IMR-90 (cell line): ENCODE results near the gene MCCD1. TPM values are rescaled to one million over a fixed set of nuclear protein-coding genes. Genes with fewer than 3 reads are reported as not detected.

Experiments
- ATAC-seq: fragments of 200-7000 bp; cut with Tn5 transposase; 2 replicates; pipeline ENCODE4 v1.9.1; 2020; ENCODE audit warnings: low read depth, mild to moderate bottlenecking, moderate library complexity
- BruUV-seq: library from RNA; stranded (reverse); fragments of 400-500 nt; replicated peaks from 2 replicates; lab custom pipeline; 2021; lab: Mats Ljungman, UMichigan
- CTCF ChIA-PET: fragments of 300-600 bp; formaldehyde crosslinking; extraction: SDS; loops from one replicate; lab custom pipeline; 2021; ENCODE audit warnings: antibody characterized with exemption; lab: Yijun Ruan, JAX
- POLR2A ChIA-PET: fragments of 300-600 bp; sonication (Branson Sonifier 250); formaldehyde crosslinking; loops from one replicate; lab custom pipeline; 2022; ENCODE audit warnings: antibody characterized with exemption; ENCODE audit not compliant: unreplicated experiment; lab: Charles Lee
- DNase-seq: peaks from one replicate; pipeline ENCODE4 v3.0.0; 2013
- H2AFZ ChIP-seq: replicated peaks from 2 replicates; pipeline ENCODE3; 2013; ENCODE audit warnings: low read length, mild to moderate bottlenecking; ENCODE audit not compliant: poor library complexity
- H2AK5ac ChIP-seq: 2 replicates; pipeline ENCODE4 v1.6.1; 2013; ENCODE audit warnings: low read depth, low read length, inconsistent platforms
- H2AK9ac ChIP-seq: replicated peaks from 2 replicates; pipeline ENCODE3; 2013; ENCODE audit warnings: mild to moderate bottlenecking, low read depth, low read length, moderate library complexity; ENCODE audit not compliant: poor library complexity
- H2BK120ac ChIP-seq: 2 replicates; pipeline ENCODE4 v1.6.1; 2013; ENCODE audit warnings: low read depth, low read length, inconsistent platforms
- H2BK15ac ChIP-seq: 3 replicates; pipeline ENCODE4 v1.6.1; 2013; ENCODE audit warnings: low read depth, low read length, inconsistent platforms
- H2BK20ac ChIP-seq: 2 replicates; pipeline ENCODE4 v1.6.1; 2013; ENCODE audit warnings: low read depth, mild to moderate bottlenecking, inconsistent platforms, low read length, moderate library complexity
- H2BK5ac ChIP-seq: 2 replicates; pipeline ENCODE4 v1.6.1; 2013; ENCODE audit warnings: mild to moderate bottlenecking, low read depth, low read length, inconsistent platforms; ENCODE audit not compliant: poor library complexity, severe bottlenecking
- H3K14ac ChIP-seq: replicated peaks from 2 replicates; pipeline ENCODE4 v1.6.1; 2013; ENCODE audit warnings: low read depth, low read length, inconsistent platforms
- H3K18ac ChIP-seq: 2 replicates; pipeline ENCODE4 v1.6.1; 2013; ENCODE audit warnings: low read depth, low read length, control low read depth
- H3K23ac ChIP-seq: 2 replicates; pipeline ENCODE4 v1.6.1; 2013; ENCODE audit warnings: low read depth, low read length, inconsistent platforms
- H3K27ac ChIP-seq: 2 replicates; pipeline ENCODE4 v1.5.1; 2013; ENCODE audit warnings: mild to moderate bottlenecking, control low read depth, low read length; ENCODE audit not compliant: insufficient read depth
- H3K27me3 ChIP-seq: 2 replicates; pipeline ENCODE4 v1.6.1; 2013; ENCODE audit warnings: low read length; ENCODE audit not compliant: control insufficient read depth, insufficient read depth
- H3K36me3 ChIP-seq: 2 replicates; pipeline ENCODE4 v1.6.1; 2013; ENCODE audit warnings: low read length, mixed read lengths; ENCODE audit not compliant: control insufficient read depth, insufficient read depth
- H3K4ac ChIP-seq: 2 replicates; pipeline ENCODE4 v1.6.1; 2013; ENCODE audit warnings: low read depth, low read length, inconsistent platforms
- H3K4me1 ChIP-seq: 2 replicates; pipeline ENCODE4 v1.6.1; 2013; ENCODE audit warnings: low read length, mixed read lengths; ENCODE audit not compliant: control insufficient read depth, insufficient read depth
- H3K4me2 ChIP-seq: 2 replicates; pipeline ENCODE4 v1.6.1; 2013; ENCODE audit warnings: low read depth, mild to moderate bottlenecking, control low read depth, low read length, moderate library complexity
- H3K4me3 ChIP-seq: 2 replicates; pipeline ENCODE4 v1.5.1; 2013; ENCODE audit warnings: low read depth, mild to moderate bottlenecking, control low read depth, low read length, moderate library complexity; ENCODE audit not compliant: insufficient read depth
- H3K56ac ChIP-seq: 2 replicates; pipeline ENCODE4 v1.6.1; 2013; ENCODE audit warnings: low read length, inconsistent platforms; ENCODE audit not compliant: insufficient read depth; ENCODE audit errors: extremely low read depth
- H3K79me1 ChIP-seq, 2 experiments: 2 replicates each; pipeline ENCODE4 v1.6.1; 2013; ENCODE audit warnings: low read length in 2 of 2, inconsistent platforms in 1 of 2, low read depth in 1 of 2
- H3K9ac ChIP-seq: 2 replicates; pipeline ENCODE4 v1.6.1; 2013; ENCODE audit warnings: low read depth, low read length, control low read depth
- H3K9me1 ChIP-seq: 2 replicates; pipeline ENCODE4 v1.6.1; 2013; ENCODE audit warnings: low read length, inconsistent platforms; ENCODE audit not compliant: insufficient read depth
- H3K9me3 ChIP-seq: 2 replicates; pipeline ENCODE4 v1.6.1; 2013; ENCODE audit warnings: low read length; ENCODE audit not compliant: control insufficient read depth, insufficient read depth
- H4K20me1 ChIP-seq: 2 replicates; pipeline ENCODE4 v1.6.1; 2013; ENCODE audit warnings: low read length, inconsistent platforms; ENCODE audit not compliant: insufficient read depth
- H4K5ac ChIP-seq: 2 replicates; pipeline ENCODE4 v1.6.1; 2013; ENCODE audit warnings: mild to moderate bottlenecking, low read depth, low read length, control low read depth
- H4K8ac ChIP-seq, 2 experiments: 2 replicates each; pipeline ENCODE4 v1.6.1; 2013; ENCODE audit warnings: low read depth in 2 of 2, low read length in 2 of 2, control low read depth in 1 of 2, inconsistent platforms in 1 of 2
- H4K91ac ChIP-seq: 2 replicates; pipeline ENCODE4 v1.6.1; 2013; ENCODE audit warnings: low read depth, low read length, inconsistent platforms; ENCODE audit not compliant: insufficient read depth
- BHLHE40 ChIP-seq: fragments of 150-350 bp; IDR thresholded peaks from 2 replicates; pipeline ENCODE4 v1.6.1; 2016; ENCODE audit warnings: mild to moderate bottlenecking, low read depth, low read length
- CHD1 ChIP-seq: IDR thresholded peaks from 2 replicates; pipeline ENCODE4 v1.6.1; 2012; ENCODE audit warnings: low read depth, low read length, improper control_type of control experiment
- MAFK ChIP-seq: IDR thresholded peaks from 2 replicates; pipeline ENCODE4 v1.6.1; 2012; ENCODE audit warnings: low read depth, low read length, improper control_type of control experiment
- NFE2L2 ChIP-seq: fragments of 150-350 bp; IDR thresholded peaks from 2 replicates; pipeline ENCODE4 v1.6.1; 2016; ENCODE audit warnings: low read depth, mild to moderate bottlenecking, low read length
- RCOR1 ChIP-seq: IDR thresholded peaks from 2 replicates; pipeline ENCODE4 v1.6.1; 2012; ENCODE audit warnings: mild to moderate bottlenecking, low read length, improper control_type of control experiment; ENCODE audit not compliant: insufficient replicate concordance
- RFX5 ChIP-seq: IDR thresholded peaks from 2 replicates; pipeline ENCODE4 v1.8.0; 2012; ENCODE audit warnings: low read depth, mild to moderate bottlenecking, low read length, moderate library complexity
- SMC3 ChIP-seq: fragments of 150-350 bp; IDR thresholded peaks from 2 replicates; pipeline ENCODE4 v1.6.1; 2016; ENCODE audit warnings: low read depth, mild to moderate bottlenecking, antibody characterized with exemption, low read length, moderate library complexity
- WGBS, 2 experiments: methylation state at CpG; one replicate each; pipeline versions ENCODE4 v1.1.5 to v1.1.7; 2013; ENCODE audit warnings: missing lambda C conversion rate in 2 of 2; ENCODE audit not compliant: insufficient read length in 1 of 2; ENCODE audit errors: extremely low coverage in 2 of 2; 5-methylcytosine and 5-hydroxymethylcytosine counted together
- dilution Hi-C: fragments of 300-500 bp; cut with HindIII; formaldehyde crosslinking; loops from one replicate; pipeline ENCODE4 v1.14.3; 2018; ENCODE audit warnings: low sequenced_read_pairs; ENCODE audit not compliant: unreplicated experiment
- in situ Hi-C: fragments of 300-500 bp; cut with MboI; formaldehyde crosslinking; loops from 3 replicates; pipeline ENCODE4 v1.14.3; 2019; ENCODE audit warnings: low sequenced_read_pairs, inconsistent platforms, mixed read lengths
- intact Hi-C: fragments of 100-400 bp; cut with micrococcal nuclease; formaldehyde crosslinking; loops from 2 replicates; pipeline ENCODE4 v1.10.0; 2022
- polyA plus RNA-seq, 3 experiments: library from polyadenylated mRNA; depleted of rRNA; stranded (reverse); fragments of >200 nt; gene quantifications; 2 replicates each; pipeline ENCODE4 v1.2.3, GENCODE V29; 2012; ENCODE audit warnings: low replicate concordance in 1 of 3
- total RNA-seq: library from RNA; depleted of rRNA; stranded (reverse); fragments of >200 nt; gene quantifications from 2 replicates; pipeline ENCODE4 v1.2.3, GENCODE V29; 2012

Gene MCCD1
- total and polyA plus RNA-seq, 2 of the 4 experiments (the other 2 are of a cell fraction) = not detected

GRCh38 chr6:31521835-31522234, 6.9 kb upstream of the MCCD1 start (continued):
- TF ChIP-seq RFX5 (no peak), NFE2L2 (no peak), RCOR1 (no peak), BHLHE40 (no peak), CHD1 (no peak)

GRCh38 chr6:31525553-31525931, 3.2 kb upstream of the MCCD1 start:
- Histone ChIP-seq H2AK5ac (peak overlapping the region; percentile 74), H2AFZ (no peak overlapping the region), H2AK9ac (no peak overlapping the region), H3K4me3 (no peak overlapping the region), H3K18ac (no peak overlapping the region; the same call in 1 of the 2 replicates), H3K9ac (no peak overlapping the region), H3K4me2 (no peak overlapping the region), H3K23ac (no peak overlapping the region; the same call in 1 of the 2 replicates), H3K56ac (no peak overlapping the region), H3K4me1 (peaks cover 10% of the 10 kb centered on the region), H3K4ac (peak overlapping the region; percentile 77), H2BK20ac (peak overlapping the region; percentile 71; the same call in 1 of the 2 replicates), H4K5ac (no peak overlapping the region), H3K9me3 (no peaks in the 10 kb centered on the region), H3K79me1 (peaks cover 3 to 22% of the 10 kb centered on the region in 2 experiments; a peak in 1 of 4 replicates), H2BK15ac (peak overlapping the region; percentile 75; the same call in 2 of the 3 replicates), H4K91ac (peak overlapping the region; percentile 30), H3K9me1 (peaks cover 16% of the 10 kb centered on the region), H4K20me1 (peaks cover 28% of the 10 kb centered on the region), H2BK5ac (peak overlapping the region; percentile 46), H3K14ac (peak overlapping the region; percentile 47), H3K36me3 (peaks cover 18% of the 10 kb centered on the region), H3K27me3 (no peaks in the 10 kb centered on the region), H4K8ac (peak overlapping the region; percentile 32 to 76; a peak in 2 of 4 replicates), H2BK120ac (peak overlapping the region; percentile 33), H3K27ac (peak overlapping the region; percentile 8)
- CTCF ChIA-PET = no interaction called here
- WGBS, 2 experiments = no CpG with 5 or more reads among the region's 8 CpGs
- BruUV-seq = no TSS peak
- TF ChIP-seq MAFK = no peak
- no peak for TF ChIP-seq SMC3
- intact Hi-C loops = loop anchor here (5.0 kb wide), 1 partner anchor 33 kb away; no protein-coding TSS in a partner anchor
- dilution Hi-C loops = no loop called here
- no peak for ATAC-seq
- DNase-seq = no peak
- in situ Hi-C loops = no loop called here
- POLR2A ChIA-PET = no interaction called here
